ENCODE results near the gene KNL1.
A peak's percentile ranks its signal among the peaks of the same experiment; 100 is the strongest.

KNL1 gene

DNA sequence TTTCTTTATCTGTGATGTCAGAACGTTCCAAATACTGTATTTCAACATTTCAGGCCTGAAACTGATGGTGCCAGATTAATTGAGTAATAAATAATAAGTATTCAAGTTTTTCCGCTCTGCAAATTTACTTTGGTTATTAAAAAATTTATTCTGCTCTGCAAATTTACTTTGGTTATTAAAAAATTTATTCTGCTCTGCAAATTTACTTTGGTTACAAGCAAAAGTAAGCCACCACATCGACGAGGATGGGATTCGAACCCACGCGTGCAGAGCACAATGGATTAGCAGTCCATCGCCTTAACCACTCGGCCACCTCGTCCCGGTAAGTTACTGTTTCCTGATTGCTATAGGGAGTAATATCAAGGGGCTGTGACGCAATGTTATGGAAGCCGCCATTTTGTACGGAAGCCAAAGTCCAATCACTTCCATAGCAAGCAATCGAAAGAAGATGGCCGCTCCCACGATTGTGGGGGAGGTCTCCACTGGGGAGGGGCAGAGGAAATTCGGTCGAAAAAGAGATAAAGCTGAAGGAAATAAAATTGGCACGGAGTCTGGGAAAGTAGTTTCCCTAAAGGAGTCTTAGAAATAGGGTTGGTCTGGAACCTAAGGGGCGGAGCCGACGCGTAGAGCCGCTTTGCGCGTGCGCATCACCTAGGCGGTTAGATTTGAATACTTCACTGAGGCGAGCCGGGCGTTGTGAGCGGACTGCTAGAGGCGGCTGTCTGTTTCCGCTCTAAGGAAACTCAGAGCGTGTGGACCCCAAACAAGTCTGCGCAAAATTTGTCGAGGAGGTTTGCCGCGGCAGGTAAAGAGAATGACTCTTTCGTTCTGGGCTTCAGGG is at the start of gene KNL1:
Gene KNL1 (plus strand): TSS at position 662 of the 841 bp plus-strand sequence. CDS start 8,683 bp downstream, outside the sequence.
- peaks cover 46% of the 10 kb centered on the region for H3K79me2 ChIP-seq (ENCODE audit: insufficient read depth, low read length)
- H3K9ac ChIP-seq (ENCODE audit: low read length), result peak within 1 kb of the TSS; percentile 88
- no peak for TF ChIP-seq EZH2phosphoT487 (conservative IDR thresholded peaks at IDR 0.05; ENCODE audit: low read length)
- TF ChIP-seq, protein P1, sequence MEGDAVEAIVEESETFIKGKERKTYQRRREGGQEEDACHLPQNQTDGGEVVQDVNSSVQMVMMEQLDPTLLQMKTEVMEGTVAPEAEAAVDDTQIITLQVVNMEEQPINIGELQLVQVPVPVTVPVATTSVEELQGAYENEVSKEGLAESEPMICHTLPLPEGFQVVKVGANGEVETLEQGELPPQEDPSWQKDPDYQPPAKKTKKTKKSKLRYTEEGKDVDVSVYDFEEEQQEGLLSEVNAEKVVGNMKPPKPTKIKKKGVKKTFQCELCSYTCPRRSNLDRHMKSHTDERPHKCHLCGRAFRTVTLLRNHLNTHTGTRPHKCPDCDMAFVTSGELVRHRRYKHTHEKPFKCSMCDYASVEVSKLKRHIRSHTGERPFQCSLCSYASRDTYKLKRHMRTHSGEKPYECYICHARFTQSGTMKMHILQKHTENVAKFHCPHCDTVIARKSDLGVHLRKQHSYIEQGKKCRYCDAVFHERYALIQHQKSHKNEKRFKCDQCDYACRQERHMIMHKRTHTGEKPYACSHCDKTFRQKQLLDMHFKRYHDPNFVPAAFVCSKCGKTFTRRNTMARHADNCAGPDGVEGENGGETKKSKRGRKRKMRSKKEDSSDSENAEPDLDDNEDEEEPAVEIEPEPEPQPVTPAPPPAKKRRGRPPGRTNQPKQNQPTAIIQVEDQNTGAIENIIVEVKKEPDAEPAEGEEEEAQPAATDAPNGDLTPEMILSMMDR (IDR thresholded peaks at IDR 0.05; ENCODE audit: insufficient read depth, low read length, poor library complexity, severe bottlenecking), result no peak
- no peaks in the 10 kb centered on the region for H4K20me1 ChIP-seq (ENCODE audit: low read depth, low read length)
- H3K4me3 ChIP-seq (ENCODE audit: insufficient read depth, low read length, poor library complexity, severe bottlenecking), result peak within 1 kb of the TSS; percentile 97
- H2AFZ ChIP-seq (ENCODE audit: low read depth, low read length, severe bottlenecking), result peak within 1 kb of the TSS; percentile 85
- no peaks in the 10 kb centered on the region for H3K9me3 ChIP-seq (ENCODE audit: insufficient read depth, low read length)
- H3K27ac ChIP-seq (ENCODE audit: low read depth, low read length), result peak within 1 kb of the TSS; percentile 95
- no peaks in the 10 kb centered on the region for H3K9me2 ChIP-seq (replicated peaks; ENCODE audit: insufficient read depth, low read length)
- H3K27me3 ChIP-seq (ENCODE audit: low read length), result no peaks in the 10 kb centered on the region
- H3F3A ChIP-seq (ENCODE audit: insufficient read depth), result peaks cover 38% of the 10 kb centered on the region
- H3K4me2 ChIP-seq (ENCODE audit: low read depth, low read length, poor library complexity, severe bottlenecking), result peak within 1 kb of the TSS; percentile 100
- no peaks in the 10 kb centered on the region for H3K36me3 ChIP-seq (ENCODE audit: low read length)

DNA sequence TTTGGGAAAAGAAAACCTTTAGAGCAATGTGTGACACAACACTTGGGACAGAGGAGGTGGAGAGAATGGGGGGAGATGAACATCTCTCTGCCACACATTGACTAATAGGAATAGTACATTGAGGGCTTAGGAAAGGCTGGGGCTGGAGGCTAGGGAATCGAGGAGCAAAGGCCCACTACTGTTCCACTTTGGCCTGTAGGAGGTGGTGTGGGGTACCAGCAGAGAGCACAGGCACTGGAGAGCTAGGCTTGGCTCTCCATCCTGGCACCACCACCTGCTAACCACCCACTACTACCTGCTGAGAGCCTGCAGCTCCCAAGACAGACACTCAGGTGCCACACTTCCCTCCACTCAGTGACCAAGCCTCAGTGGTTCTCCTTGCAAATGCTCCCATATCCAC is 48.6 kb upstream of the KNL1 start:
- Histone ChIP-seq H3K4me3 (ENCODE audit: insufficient read depth, low read length, poor library complexity, severe bottlenecking) (no peak overlapping the region), H2AFZ (ENCODE audit: low read depth, low read length, severe bottlenecking) (no peak overlapping the region), H3K9me2 (replicated peaks; ENCODE audit: insufficient read depth, low read length) (no peaks in the 10 kb centered on the region), H3K9me3 (ENCODE audit: insufficient read depth, low read length) (no peaks in the 10 kb centered on the region), H3K27me3 (ENCODE audit: low read length) (no peaks in the 10 kb centered on the region), H3K27ac (ENCODE audit: low read depth, low read length) (no peak overlapping the region), H4K20me1 (ENCODE audit: low read depth, low read length) (no peaks in the 10 kb centered on the region), H3K9ac (ENCODE audit: low read length) (no peak overlapping the region), H3K36me3 (ENCODE audit: low read length) (no peaks in the 10 kb centered on the region), H3K79me2 (ENCODE audit: insufficient read depth, low read length) (no peaks in the 10 kb centered on the region), H3K4me2 (ENCODE audit: low read depth, low read length, poor library complexity, severe bottlenecking) (no peak overlapping the region), H3F3A (ENCODE audit: insufficient read depth) (no peaks in the 10 kb centered on the region)
- TF ChIP-seq, protein P1 (IDR thresholded peaks at IDR 0.05; ENCODE audit: insufficient read depth, low read length, poor library complexity, severe bottlenecking), result no peak
- TF ChIP-seq EZH2phosphoT487 (conservative IDR thresholded peaks at IDR 0.05; ENCODE audit: low read length), result no peak

- Histone ChIP-seq H3K27me3 (ENCODE audit: low read length) (no peaks in the 10 kb centered on the region), H2AFZ (ENCODE audit: low read depth, low read length, severe bottlenecking) (no peak overlapping the region), H3K4me3 (ENCODE audit: insufficient read depth, low read length, poor library complexity, severe bottlenecking) (no peak overlapping the region), H3K4me2 (ENCODE audit: low read depth, low read length, poor library complexity, severe bottlenecking) (no peak overlapping the region), H3K36me3 (ENCODE audit: low read length) (no peaks in the 10 kb centered on the region), H3K9me3 (ENCODE audit: insufficient read depth, low read length) (no peaks in the 10 kb centered on the region), H4K20me1 (ENCODE audit: low read depth, low read length) (no peaks in the 10 kb centered on the region), H3K79me2 (ENCODE audit: insufficient read depth, low read length) (no peaks in the 10 kb centered on the region), H3F3A (ENCODE audit: insufficient read depth) (no peaks in the 10 kb centered on the region), H3K9me2 (replicated peaks; ENCODE audit: insufficient read depth, low read length) (no peaks in the 10 kb centered on the region), H3K27ac (ENCODE audit: low read depth, low read length) (no peak overlapping the region), H3K9ac (ENCODE audit: low read length) (no peak overlapping the region)
- TF ChIP-seq, protein P1 (IDR thresholded peaks at IDR 0.05; ENCODE audit: insufficient read depth, low read length, poor library complexity, severe bottlenecking), result no peak
- no peak for TF ChIP-seq EZH2phosphoT487 (conservative IDR thresholded peaks at IDR 0.05; ENCODE audit: low read length)
Observed at GRCh38 chr15:40548610-40549009, 45.4 kb upstream of the KNL1 start.

Data from SU-DHL-6 (cell line).